GM12878 (cell line): ENCODE data around the gene UGGT2. TPM values are rescaled to one million over a fixed set of nuclear protein-coding genes. Genes with fewer than 3 reads are reported as not detected.

Experiments used
- ATAC-seq: fragments of 200-7000 bp; cut with Tn5 transposase; 3 replicates; pipeline ENCODE4 v1.9.1; 2020; ENCODE audit warnings: mild to moderate bottlenecking, moderate library complexity
- BruUV-seq: library from RNA; stranded (reverse); fragments of 400-500 nt; replicated peaks from 2 replicates; lab custom pipeline; 2021; lab: Mats Ljungman, UMichigan
- CTCF ChIA-PET: fragments of 300-600 bp; sonication (Branson Sonifier 250); formaldehyde crosslinking; extraction: SDS; loops from one replicate; lab custom pipeline; 2021; ENCODE audit warnings: inconsistent platforms; lab: Yijun Ruan, JAX
- POLR2A ChIA-PET: fragments of 350-600 bp; formaldehyde crosslinking; extraction: SDS; loops from one replicate; lab custom pipeline; 2021; ENCODE audit warnings: inconsistent platforms; lab: Charles Lee
- RAD21 ChIA-PET: fragments of 300-600 bp; sonication (Branson Sonifier 250); formaldehyde crosslinking; loops from one replicate; lab custom pipeline; 2023; ENCODE audit warnings: antibody characterized with exemption; ENCODE audit not compliant: unreplicated experiment; lab: Charles Lee
- SMC1A ChIA-PET: fragments of 300-600 bp; sonication (Branson Sonifier 250); formaldehyde crosslinking; loops from one replicate; lab custom pipeline; 2023; ENCODE audit not compliant: unreplicated experiment, uncharacterized antibody; lab: Charles Lee
- DNase-seq: peaks from one replicate; pipeline ENCODE4 v3.0.0-alpha.2; 2011; ENCODE audit warnings: low read depth, low spot score
- FAIRE-seq: peaks from 3 replicates; lab custom pipeline; 2011; peaks lifted over from hg19 to GRCh38; lab: Jason Lieb, UNC
- H2AFZ ChIP-seq: 2 replicates; pipeline ENCODE4 v1.6.0; 2011; ENCODE audit warnings: low read depth, low read length, control low read depth; ENCODE audit not compliant: control insufficient read depth
- H3K27ac ChIP-seq: 2 replicates; pipeline ENCODE4 v1.5.1; 2011; ENCODE audit warnings: control low read depth; ENCODE audit not compliant: control insufficient read depth, insufficient read depth
- H3K27me3 ChIP-seq, 2 experiments: replicated peaks in 1 of 2; 2 replicates each; pipeline versions ENCODE4 v1.6.0 to v1.6.1; 2011; ENCODE audit warnings: low read length in 1 of 2; ENCODE audit not compliant: control insufficient read depth in 2 of 2, insufficient read depth in 2 of 2
- H3K36me3 ChIP-seq, 2 experiments: 2 replicates each; pipeline ENCODE4 v1.5.1; 2011; ENCODE audit warnings: low read length in 1 of 2; ENCODE audit not compliant: control insufficient read depth in 2 of 2, insufficient read depth in 2 of 2
- H3K4me1 ChIP-seq: 2 replicates; pipeline ENCODE4 v1.6.1; 2011; ENCODE audit warnings: mild to moderate bottlenecking, low read length, moderate library complexity, mixed read lengths; ENCODE audit not compliant: control insufficient read depth, insufficient read depth
- H3K4me2 ChIP-seq: 2 replicates; pipeline ENCODE4 v1.6.0; 2011; ENCODE audit warnings: control low read depth; ENCODE audit not compliant: control insufficient read depth, insufficient read depth
- H3K4me3 ChIP-seq: fragments of 200-600 bp; sonication (generic); 2 replicates; pipeline ENCODE4 v1.5.1; 2016
- H3K79me2 ChIP-seq: 2 replicates; pipeline ENCODE4 v1.6.0; 2011; ENCODE audit warnings: low read length; ENCODE audit not compliant: control insufficient read depth, insufficient read depth
- H3K9ac ChIP-seq: 2 replicates; pipeline ENCODE4 v1.8.0; 2011; ENCODE audit warnings: low read length, control low read depth, mixed read lengths; ENCODE audit not compliant: control insufficient read depth, insufficient read depth
- H3K9me3 ChIP-seq: replicated peaks from 3 replicates; pipeline ENCODE4 v1.5.1; 2011; ENCODE audit warnings: mild to moderate bottlenecking, low read length; ENCODE audit not compliant: control insufficient read depth, insufficient read depth
- H4K20me1 ChIP-seq: 2 replicates; pipeline ENCODE4 v1.6.0; 2011; ENCODE audit not compliant: control insufficient read depth, insufficient read depth
- BHLHE40 ChIP-seq, 2 experiments: fragments of 450-650 bp in 1 of 2; IDR thresholded peaks; 2 replicates each; pipeline ENCODE4 v1.6.1; 2011 to 2017; ENCODE audit warnings: low read depth in 2 of 2, borderline replicate concordance in 1 of 2, improper control_type of control experiment in 1 of 2, low read length in 1 of 2, mild to moderate bottlenecking in 1 of 2
- CHD4 ChIP-seq: fragments of 200-600 bp; sonication (generic); IDR thresholded peaks from 2 replicates; pipeline ENCODE4 v1.6.1; 2016; ENCODE audit warnings: mild to moderate bottlenecking
- DPF2 ChIP-seq: fragments of 450-650 bp; IDR thresholded peaks from 2 replicates; pipeline ENCODE4 v1.6.1; 2017; ENCODE audit warnings: mild to moderate bottlenecking
- ETV6 ChIP-seq, 2 experiments: fragments of 450-650 bp in 1 of 2; IDR thresholded peaks in 1 of 2; conservative IDR thresholded peaks in 1 of 2; 2 replicates each; pipeline ENCODE4 v1.6.1; 2014; ENCODE audit warnings: antibody characterized with exemption in 1 of 2, borderline replicate concordance in 1 of 2, low read depth in 1 of 2, mild to moderate bottlenecking in 1 of 2, moderate library complexity in 1 of 2
- GABPA ChIP-seq: IDR thresholded peaks from 2 replicates; pipeline ENCODE4 v1.6.1; 2014; ENCODE audit warnings: antibody characterized with exemption, low read depth, mild to moderate bottlenecking, inconsistent platforms
- HCFC1 ChIP-seq: fragments of 150-350 bp; IDR thresholded peaks from 2 replicates; pipeline ENCODE4 v1.6.1; 2014; ENCODE audit warnings: low read length
- HDGF ChIP-seq: fragments of 450-650 bp; IDR thresholded peaks from 2 replicates; pipeline ENCODE4 v1.6.1; 2016; ENCODE audit warnings: antibody characterized with exemption
- KDM1A ChIP-seq: fragments of 200-600 bp; sonication (generic); IDR thresholded peaks from 2 replicates; pipeline ENCODE4 v1.6.1; 2016; ENCODE audit warnings: borderline replicate concordance
- KLF5 ChIP-seq: fragments of 450-650 bp; IDR thresholded peaks from 2 replicates; pipeline ENCODE4 v1.6.1; 2014; ENCODE audit warnings: mild to moderate bottlenecking; ENCODE audit not compliant: partially characterized antibody
- POU2F2 ChIP-seq: IDR thresholded peaks from 3 replicates; pipeline ENCODE4 v1.6.1; 2011; ENCODE audit warnings: low read depth, mild to moderate bottlenecking, low read length, borderline replicate concordance
- RFX5 ChIP-seq: IDR thresholded peaks from 2 replicates; pipeline ENCODE4 v1.6.1; 2011; ENCODE audit warnings: low read depth, low read length, improper control_type of control experiment
- SREBF1 ChIP-seq: IDR thresholded peaks from 2 replicates; pipeline ENCODE4 v1.6.1; 2012; ENCODE audit warnings: mild to moderate bottlenecking, low read length
- TCF3 ChIP-seq: IDR thresholded peaks from 2 replicates; pipeline ENCODE4 v1.6.1; 2012; ENCODE audit warnings: low read depth, mild to moderate bottlenecking, low read length, borderline replicate concordance; ENCODE audit not compliant: insufficient read depth
- ZBED1 ChIP-seq: IDR thresholded peaks from 2 replicates; pipeline ENCODE4 v1.6.1; 2016; ENCODE audit warnings: borderline replicate concordance
- WGBS: methylation state at CpG from one replicate; pipeline ENCODE4 v1.1.6; 2016; ENCODE audit warnings: low lambda C conversion rate; ENCODE audit not compliant: insufficient replicate concordance, insufficient coverage; ENCODE audit errors: missing lambda C conversion rate; 5-methylcytosine and 5-hydroxymethylcytosine counted together
- in situ Hi-C: fragments of 300-500 bp; cut with MboI; formaldehyde crosslinking; loops from 9 replicates; pipeline ENCODE4 v1.14.3; 2018; ENCODE audit warnings: mixed read lengths
- intact Hi-C: fragments of 100-400 bp; cut with micrococcal nuclease; formaldehyde crosslinking; loops from one replicate; pipeline ENCODE4 v1.14.2; 2022; ENCODE audit not compliant: unreplicated experiment
- polyA plus RNA-seq, 11 experiments: library from polyadenylated mRNA; depleted of rRNA in 4 of 11; unstranded in 6 of 11; stranded (reverse) in 5 of 11; fragments of >200 nt; fragmentation: Nextera tagmentation in 4 of 11; fragmentation: Illumina TruSeq in 1 of 11; extraction: Ambion mirVana in 4 of 11; extraction: Trizol in 1 of 11; gene quantifications; 1 replicate in 1 of 11; 2 replicates in 10 of 11; pipeline versions ENCODE4 v1.2.1 to v1.2.3, GENCODE V29; 2011 to 2016; ENCODE audit warnings: inconsistent platforms in 2 of 11, missing spikeins in 2 of 11, low read depth in 1 of 11
- total RNA-seq, 4 experiments: library from RNA; depleted of rRNA in 3 of 4; stranded (reverse); fragments of >200 nt in 3 of 4; fragmentation: Illumina TruSeq in 1 of 4; extraction: Trizol in 1 of 4; gene quantifications; 2 replicates each; pipeline versions ENCODE4 v1.2.1 to v1.2.3, GENCODE V29; 2013 to 2021
- TF ChIP-seq, protein P1 (sequence below): fragments of 450-650 bp; conservative IDR thresholded peaks from 2 replicates; pipeline ENCODE4 v1.6.1; 2017; ENCODE audit warnings: mild to moderate bottlenecking, moderate library complexity
- TF ChIP-seq, protein P2 (sequence below): fragments of 450-650 bp; IDR thresholded peaks from 2 replicates; pipeline ENCODE4 v1.6.1; 2018; ENCODE audit warnings: borderline replicate concordance, mild to moderate bottlenecking; ENCODE audit not compliant: partially characterized antibody
- TF ChIP-seq, protein P3 (sequence below): fragments of 150-350 bp; IDR thresholded peaks from 2 replicates; pipeline ENCODE4 v1.6.1; 2016; ENCODE audit warnings: low read depth, low read length

Gene UGGT2
- total and polyA plus RNA-seq, 10 of the 15 experiments (the other 5 are each of a cell fraction or from before 2014, with no cell fraction given) = 4.9 to 29.0 (median 17.3) TPM

DNA sequence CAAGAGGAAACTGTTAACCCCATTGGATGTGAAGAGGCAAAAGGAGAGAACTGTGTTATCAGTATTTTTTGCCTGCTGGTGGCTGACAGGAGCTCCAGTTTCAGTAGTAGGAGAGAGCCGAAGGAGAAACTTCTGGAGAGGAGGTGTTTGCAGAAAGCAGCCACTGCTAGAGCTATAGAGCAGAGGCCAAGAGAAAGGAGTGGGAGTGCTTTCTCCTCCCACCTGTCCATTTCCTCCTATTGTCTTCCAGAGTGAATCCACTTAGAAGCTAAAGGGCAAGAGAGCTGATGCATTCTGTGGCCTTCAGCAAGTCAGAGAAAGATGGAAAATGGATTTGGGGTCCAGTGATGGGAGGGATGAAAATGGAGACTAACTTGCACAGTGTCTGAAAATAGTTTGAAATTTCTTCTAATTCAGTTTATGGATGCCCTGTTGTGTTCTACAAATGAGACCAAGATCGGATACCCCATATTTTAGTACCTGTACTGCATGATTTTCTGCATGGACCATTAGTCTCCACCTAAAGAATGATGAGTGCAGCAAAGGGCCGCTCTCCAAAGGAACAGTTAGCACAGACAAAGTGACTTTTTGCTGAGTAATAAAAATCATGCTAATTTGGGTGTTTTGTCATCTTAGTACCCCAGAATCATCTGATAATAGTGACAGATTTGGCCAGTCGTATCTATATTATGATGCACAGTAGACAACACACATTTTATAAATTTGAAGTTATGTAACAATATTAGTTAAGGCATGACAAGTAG lies 47.4 kb upstream of the UGGT2 start:
- H4K20me1 ChIP-seq = no peaks in the 10 kb centered on the region
- DNase-seq (no peak), ATAC-seq (no peak), FAIRE-seq (no peak)
- POLR2A ChIA-PET = no interaction called here
- SMC1A ChIA-PET = no interaction called here
- no peak overlapping the region for H3K4me3 ChIP-seq
- CTCF ChIA-PET = no interaction called here
- no peaks in the 10 kb centered on the region for H3K79me2 ChIP-seq
- no peak overlapping the region for H3K4me2 ChIP-seq
- no peak overlapping the region for H2AFZ ChIP-seq
- no TSS peak for BruUV-seq
- intact Hi-C loops = no loop called here
- in situ Hi-C loops = no loop called here
- no peak overlapping the region for H3K9ac ChIP-seq
- no peaks in the 10 kb centered on the region for H3K4me1 ChIP-seq
- 15% methylated on average over 4 of the region's 4 CpGs for WGBS
- H3K36me3 ChIP-seq = no peaks in the 10 kb centered on the region
- RAD21 ChIA-PET = no interaction called here
- H3K27me3 ChIP-seq = no peaks in the 10 kb centered on the region; a peak in 2 of 4 replicates
- H3K9me3 ChIP-seq = no peaks in the 10 kb centered on the region
- H3K27ac ChIP-seq = no peak overlapping the region
- TF ChIP-seq GABPA (no peak), BHLHE40 (IDR thresholded peaks at IDR 0.05; ENCODE audit: borderline replicate concordance in 1 of 2, low read depth in 2 of 2, low read length in 1 of 2) (no peak), POU2F2 (no peak), TCF3 (no peak), DPF2 (no peak), RFX5 (no peak), HCFC1 (no peak), ETV6 (conservative IDR thresholded peaks at IDR 0.05 in 1 of 2, IDR thresholded peaks at IDR 0.05 in 1 of 2; ENCODE audit: borderline replicate concordance in 1 of 2, low read depth in 1 of 2) (no peak), CHD4 (no peak), HDGF (no peak), KLF5 (no peak), ZBED1 (no peak), KDM1A (no peak), SREBF1 (no peak)
- TF ChIP-seq, protein P1, sequence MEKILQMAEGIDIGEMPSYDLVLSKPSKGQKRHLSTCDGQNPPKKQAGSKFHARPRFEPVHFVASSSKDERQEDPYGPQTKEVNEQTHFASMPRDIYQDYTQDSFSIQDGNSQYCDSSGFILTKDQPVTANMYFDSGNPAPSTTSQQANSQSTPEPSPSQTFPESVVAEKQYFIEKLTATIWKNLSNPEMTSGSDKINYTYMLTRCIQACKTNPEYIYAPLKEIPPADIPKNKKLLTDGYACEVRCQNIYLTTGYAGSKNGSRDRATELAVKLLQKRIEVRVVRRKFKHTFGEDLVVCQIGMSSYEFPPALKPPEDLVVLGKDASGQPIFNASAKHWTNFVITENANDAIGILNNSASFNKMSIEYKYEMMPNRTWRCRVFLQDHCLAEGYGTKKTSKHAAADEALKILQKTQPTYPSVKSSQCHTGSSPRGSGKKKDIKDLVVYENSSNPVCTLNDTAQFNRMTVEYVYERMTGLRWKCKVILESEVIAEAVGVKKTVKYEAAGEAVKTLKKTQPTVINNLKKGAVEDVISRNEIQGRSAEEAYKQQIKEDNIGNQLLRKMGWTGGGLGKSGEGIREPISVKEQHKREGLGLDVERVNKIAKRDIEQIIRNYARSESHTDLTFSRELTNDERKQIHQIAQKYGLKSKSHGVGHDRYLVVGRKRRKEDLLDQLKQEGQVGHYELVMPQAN = no peak
- TF ChIP-seq, protein P2, sequence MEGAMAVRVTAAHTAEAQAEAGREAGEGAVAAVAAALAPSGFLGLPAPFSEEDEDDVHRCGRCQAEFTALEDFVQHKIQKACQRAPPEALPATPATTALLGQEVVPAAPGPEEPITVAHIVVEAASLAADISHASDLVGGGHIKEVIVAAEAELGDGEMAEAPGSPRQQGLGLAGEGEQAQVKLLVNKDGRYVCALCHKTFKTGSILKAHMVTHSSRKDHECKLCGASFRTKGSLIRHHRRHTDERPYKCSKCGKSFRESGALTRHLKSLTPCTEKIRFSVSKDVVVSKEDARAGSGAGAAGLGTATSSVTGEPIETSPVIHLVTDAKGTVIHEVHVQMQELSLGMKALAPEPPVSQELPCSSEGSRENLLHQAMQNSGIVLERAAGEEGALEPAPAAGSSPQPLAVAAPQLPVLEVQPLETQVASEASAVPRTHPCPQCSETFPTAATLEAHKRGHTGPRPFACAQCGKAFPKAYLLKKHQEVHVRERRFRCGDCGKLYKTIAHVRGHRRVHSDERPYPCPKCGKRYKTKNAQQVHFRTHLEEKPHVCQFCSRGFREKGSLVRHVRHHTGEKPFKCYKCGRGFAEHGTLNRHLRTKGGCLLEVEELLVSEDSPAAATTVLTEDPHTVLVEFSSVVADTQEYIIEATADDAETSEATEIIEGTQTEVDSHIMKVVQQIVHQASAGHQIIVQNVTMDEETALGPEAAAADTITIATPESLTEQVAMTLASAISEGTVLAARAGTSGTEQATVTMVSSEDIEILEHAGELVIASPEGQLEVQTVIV = no peak
- TF ChIP-seq, protein P3, sequence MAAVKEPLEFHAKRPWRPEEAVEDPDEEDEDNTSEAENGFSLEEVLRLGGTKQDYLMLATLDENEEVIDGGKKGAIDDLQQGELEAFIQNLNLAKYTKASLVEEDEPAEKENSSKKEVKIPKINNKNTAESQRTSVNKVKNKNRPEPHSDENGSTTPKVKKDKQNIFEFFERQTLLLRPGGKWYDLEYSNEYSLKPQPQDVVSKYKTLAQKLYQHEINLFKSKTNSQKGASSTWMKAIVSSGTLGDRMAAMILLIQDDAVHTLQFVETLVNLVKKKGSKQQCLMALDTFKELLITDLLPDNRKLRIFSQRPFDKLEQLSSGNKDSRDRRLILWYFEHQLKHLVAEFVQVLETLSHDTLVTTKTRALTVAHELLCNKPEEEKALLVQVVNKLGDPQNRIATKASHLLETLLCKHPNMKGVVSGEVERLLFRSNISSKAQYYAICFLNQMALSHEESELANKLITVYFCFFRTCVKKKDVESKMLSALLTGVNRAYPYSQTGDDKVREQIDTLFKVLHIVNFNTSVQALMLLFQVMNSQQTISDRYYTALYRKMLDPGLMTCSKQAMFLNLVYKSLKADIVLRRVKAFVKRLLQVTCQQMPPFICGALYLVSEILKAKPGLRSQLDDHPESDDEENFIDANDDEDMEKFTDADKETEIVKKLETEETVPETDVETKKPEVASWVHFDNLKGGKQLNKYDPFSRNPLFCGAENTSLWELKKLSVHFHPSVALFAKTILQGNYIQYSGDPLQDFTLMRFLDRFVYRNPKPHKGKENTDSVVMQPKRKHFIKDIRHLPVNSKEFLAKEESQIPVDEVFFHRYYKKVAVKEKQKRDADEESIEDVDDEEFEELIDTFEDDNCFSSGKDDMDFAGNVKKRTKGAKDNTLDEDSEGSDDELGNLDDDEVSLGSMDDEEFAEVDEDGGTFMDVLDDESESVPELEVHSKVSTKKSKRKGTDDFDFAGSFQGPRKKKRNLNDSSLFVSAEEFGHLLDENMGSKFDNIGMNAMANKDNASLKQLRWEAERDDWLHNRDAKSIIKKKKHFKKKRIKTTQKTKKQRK = no peak
